DND-41 (cell line): ENCODE measurements around the gene ZBTB49.

ENCODE experiments used
- ATAC-seq: fragments of 200-7000 bp; cut with Tn5 transposase; 3 replicates; pipeline ENCODE4 v1.9.1; 2021; ENCODE audit warnings: low read depth; ENCODE audit not compliant: insufficient read depth
- DNase-seq: peaks from one replicate; pipeline ENCODE4 v3.0.0-alpha.2; 2020
- H2AFZ ChIP-seq: 2 replicates; pipeline ENCODE4 v1.6.0; 2012; ENCODE audit warnings: low read depth, low read length
- H3K27ac ChIP-seq: 2 replicates; pipeline ENCODE4 v1.5.1; 2012; ENCODE audit warnings: low read length, inconsistent platforms
- H3K27me3 ChIP-seq: fragments of 200-600 bp; sonication (generic); 2 replicates; pipeline ENCODE4 v1.6.0; 2012; ENCODE audit warnings: low read length, mild to moderate bottlenecking, inconsistent platforms; ENCODE audit not compliant: insufficient read depth, poor library complexity
- H3K36me3 ChIP-seq: 2 replicates; pipeline ENCODE4 v1.5.1; 2012; ENCODE audit warnings: low read length, inconsistent platforms; ENCODE audit not compliant: insufficient read depth
- H3K4me1 ChIP-seq: 2 replicates; pipeline ENCODE4 v1.5.1; 2012; ENCODE audit warnings: mild to moderate bottlenecking, low read length; ENCODE audit not compliant: insufficient read depth
- H3K4me2 ChIP-seq: 2 replicates; pipeline ENCODE4 v1.6.0; 2012; ENCODE audit warnings: mild to moderate bottlenecking, moderate library complexity, low read length, inconsistent platforms; ENCODE audit not compliant: insufficient read depth
- H3K4me3 ChIP-seq, 2 experiments: fragments of 200-600 bp in 1 of 2; shearing (Covaris generic) in 1 of 2; 2 replicates each; pipeline ENCODE4 v1.5.1; 2012 to 2016; ENCODE audit warnings: inconsistent platforms in 2 of 2, low read length in 2 of 2, mild to moderate bottlenecking in 2 of 2, low read depth in 1 of 2, moderate library complexity in 1 of 2
- H3K79me2 ChIP-seq: 2 replicates; pipeline ENCODE4 v1.6.0; 2012; ENCODE audit warnings: low read length, inconsistent platforms; ENCODE audit not compliant: insufficient read depth
- H3K9ac ChIP-seq: 2 replicates; pipeline ENCODE4 v1.6.0; 2012; ENCODE audit warnings: low read depth, mild to moderate bottlenecking, inconsistent platforms, low read length, moderate library complexity
- H3K9me3 ChIP-seq: 2 replicates; pipeline ENCODE4 v1.5.1; 2012; ENCODE audit warnings: low read length, moderate library complexity, mild to moderate bottlenecking, inconsistent platforms; ENCODE audit not compliant: insufficient read depth, severe bottlenecking
- H4K20me1 ChIP-seq: 2 replicates; pipeline ENCODE4 v1.6.0; 2012; ENCODE audit warnings: low read length; ENCODE audit not compliant: insufficient read depth
- EZH2 ChIP-seq: IDR thresholded peaks from 3 replicates; pipeline ENCODE4 v1.6.1; 2012; ENCODE audit warnings: borderline replicate concordance, low read depth, mild to moderate bottlenecking, moderate library complexity, low read length, inconsistent platforms; ENCODE audit not compliant: severe bottlenecking
- TF ChIP-seq, protein P1 (sequence below): IDR thresholded peaks from 2 replicates; pipeline ENCODE4 v1.5.1; 2012; ENCODE audit warnings: borderline replicate concordance, low read length, moderate library complexity, mild to moderate bottlenecking; ENCODE audit not compliant: poor library complexity, severe bottlenecking; ENCODE audit errors: extremely low read depth

ZBTB49 gene

GRCh38 chr4:4321951-4322688 is 32.1 kb downstream of the ZBTB49 start:
- Histone ChIP-seq H3K36me3 (peaks cover 36% of the 10 kb centered on the region), H3K27me3 (no peaks in the 10 kb centered on the region), H3K9me3 (no peaks in the 10 kb centered on the region), H3K4me2 (no peak overlapping the region), H2AFZ (no peak overlapping the region), H3K27ac (no peak overlapping the region), H3K79me2 (no peaks in the 10 kb centered on the region), H3K9ac (no peak overlapping the region), H3K4me1 (no peaks in the 10 kb centered on the region), H4K20me1 (no peaks in the 10 kb centered on the region), H3K4me3 (no peak overlapping the region)
- TF ChIP-seq, protein P1, sequence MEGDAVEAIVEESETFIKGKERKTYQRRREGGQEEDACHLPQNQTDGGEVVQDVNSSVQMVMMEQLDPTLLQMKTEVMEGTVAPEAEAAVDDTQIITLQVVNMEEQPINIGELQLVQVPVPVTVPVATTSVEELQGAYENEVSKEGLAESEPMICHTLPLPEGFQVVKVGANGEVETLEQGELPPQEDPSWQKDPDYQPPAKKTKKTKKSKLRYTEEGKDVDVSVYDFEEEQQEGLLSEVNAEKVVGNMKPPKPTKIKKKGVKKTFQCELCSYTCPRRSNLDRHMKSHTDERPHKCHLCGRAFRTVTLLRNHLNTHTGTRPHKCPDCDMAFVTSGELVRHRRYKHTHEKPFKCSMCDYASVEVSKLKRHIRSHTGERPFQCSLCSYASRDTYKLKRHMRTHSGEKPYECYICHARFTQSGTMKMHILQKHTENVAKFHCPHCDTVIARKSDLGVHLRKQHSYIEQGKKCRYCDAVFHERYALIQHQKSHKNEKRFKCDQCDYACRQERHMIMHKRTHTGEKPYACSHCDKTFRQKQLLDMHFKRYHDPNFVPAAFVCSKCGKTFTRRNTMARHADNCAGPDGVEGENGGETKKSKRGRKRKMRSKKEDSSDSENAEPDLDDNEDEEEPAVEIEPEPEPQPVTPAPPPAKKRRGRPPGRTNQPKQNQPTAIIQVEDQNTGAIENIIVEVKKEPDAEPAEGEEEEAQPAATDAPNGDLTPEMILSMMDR: no peak
- TF ChIP-seq EZH2: no peak
- DNase-seq: no peak
- no peak for ATAC-seq

DNA sequence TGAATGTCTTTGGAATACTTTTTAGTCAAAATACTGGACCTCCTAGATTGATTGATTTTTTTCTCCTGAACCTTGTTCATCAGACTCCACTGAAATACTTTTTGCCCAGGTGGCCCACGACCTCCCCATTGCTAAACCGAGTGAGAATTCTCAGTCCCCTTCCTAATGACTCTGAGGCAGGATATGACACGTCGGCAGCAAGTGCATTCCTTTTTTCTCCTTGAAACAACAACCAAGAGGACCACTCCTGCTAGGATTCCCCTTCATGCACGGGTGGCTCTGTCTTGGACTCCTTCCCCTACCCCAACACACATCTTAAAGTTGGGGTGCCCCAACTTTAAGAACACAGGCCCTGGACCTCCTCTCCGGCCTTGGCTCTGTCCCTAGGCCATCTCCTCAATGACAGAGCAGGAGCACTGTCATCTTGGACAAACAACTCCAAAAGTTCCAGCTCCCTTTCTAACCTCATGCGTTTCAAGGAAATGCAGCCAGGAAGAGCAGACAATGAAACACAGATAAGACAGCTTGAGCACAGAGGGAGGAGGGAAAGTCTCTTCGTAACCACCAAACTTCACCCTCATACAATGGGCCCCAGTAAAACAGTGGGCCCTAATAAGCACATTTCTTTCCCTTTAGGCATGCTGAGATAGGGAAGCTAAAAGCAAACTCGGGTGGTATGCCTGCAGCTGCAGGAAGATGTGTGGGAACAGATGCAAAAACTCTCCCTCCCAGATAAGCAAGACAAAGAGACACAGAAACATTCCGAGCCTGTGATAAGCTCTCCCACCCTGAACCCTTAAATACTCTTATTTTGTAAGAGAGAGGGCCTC is 33.9 kb downstream of the ZBTB49 start:
- Histone ChIP-seq H3K4me3 (no peak overlapping the region), H3K4me2 (no peak overlapping the region), H2AFZ (no peak overlapping the region), H3K9ac (no peak overlapping the region), H3K27ac (no peak overlapping the region), H3K79me2 (no peaks in the 10 kb centered on the region), H3K36me3 (peaks cover 26% of the 10 kb centered on the region), H4K20me1 (no peaks in the 10 kb centered on the region), H3K27me3 (no peaks in the 10 kb centered on the region), H3K9me3 (no peaks in the 10 kb centered on the region), H3K4me1 (no peaks in the 10 kb centered on the region)
- ATAC-seq (no peak), DNase-seq (no peak)
- TF ChIP-seq, protein P1: no peak
- TF ChIP-seq EZH2: no peak

DNA sequence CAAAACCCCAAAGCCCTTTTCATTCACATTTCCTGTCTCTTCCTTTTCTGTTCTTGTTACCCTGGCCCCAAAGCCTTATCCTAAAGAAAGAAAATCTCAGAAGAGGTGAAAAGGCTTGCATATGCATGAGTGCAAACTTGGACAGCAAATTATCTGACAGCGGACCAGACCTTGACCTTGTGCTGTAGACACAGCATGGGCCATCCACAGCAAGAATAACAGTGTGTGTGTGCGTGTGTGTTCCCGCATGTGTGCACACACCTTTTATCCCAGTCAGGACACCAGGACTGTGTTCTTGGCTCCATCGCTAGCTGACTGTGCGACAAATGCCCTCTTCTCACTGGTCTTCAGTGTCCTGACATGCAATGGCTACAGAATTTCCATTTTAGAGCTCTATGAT is 35.3 kb downstream of the ZBTB49 start:
- DNase-seq (no peak), ATAC-seq (no peak)
- no peak overlapping the region for H3K9ac ChIP-seq
- H3K27ac ChIP-seq: no peak overlapping the region
- H3K4me3 ChIP-seq: no peak overlapping the region
- no peaks in the 10 kb centered on the region for H3K9me3 ChIP-seq
- H3K36me3 ChIP-seq: peaks cover 22% of the 10 kb centered on the region
- no peak overlapping the region for H2AFZ ChIP-seq
- no peaks in the 10 kb centered on the region for H3K27me3 ChIP-seq
- TF ChIP-seq, protein P1: no peak
- H3K79me2 ChIP-seq: no peaks in the 10 kb centered on the region
- no peak overlapping the region for H3K4me2 ChIP-seq
- no peaks in the 10 kb centered on the region for H4K20me1 ChIP-seq
- H3K4me1 ChIP-seq: no peaks in the 10 kb centered on the region
